ENCODE measurements around the gene CDC42.
"Not testable (repeated sequence)": the region's sequence is repeated elsewhere in the genome, so short reads cannot be mapped to it uniquely, and the experiment has no call there.

The CDC42 gene

DNA sequence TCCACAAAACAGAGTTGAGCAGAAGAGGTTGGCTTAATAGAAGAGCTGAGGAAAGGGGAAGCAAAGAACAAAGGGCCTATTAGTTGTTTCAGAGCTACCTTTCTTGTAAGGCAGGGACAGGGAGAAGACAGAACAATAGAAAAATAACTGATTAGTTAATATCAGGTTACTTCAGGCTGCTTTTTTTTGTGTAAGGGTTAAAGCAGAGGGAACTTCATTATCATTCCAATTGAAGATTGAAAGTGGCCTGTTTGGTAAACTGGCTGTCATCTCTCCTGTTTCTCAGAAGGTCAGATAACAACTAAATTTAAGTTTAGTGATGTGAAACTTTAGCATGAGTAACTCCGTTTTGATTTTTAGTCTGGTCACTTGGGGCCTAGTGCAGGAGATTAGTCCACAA, 22.3 kb downstream of the CDC42 start:
- DNase-seq (ENCODE audit: low read depth in 2 of 2, low spot score in 1 of 2), result no peak

DNA sequence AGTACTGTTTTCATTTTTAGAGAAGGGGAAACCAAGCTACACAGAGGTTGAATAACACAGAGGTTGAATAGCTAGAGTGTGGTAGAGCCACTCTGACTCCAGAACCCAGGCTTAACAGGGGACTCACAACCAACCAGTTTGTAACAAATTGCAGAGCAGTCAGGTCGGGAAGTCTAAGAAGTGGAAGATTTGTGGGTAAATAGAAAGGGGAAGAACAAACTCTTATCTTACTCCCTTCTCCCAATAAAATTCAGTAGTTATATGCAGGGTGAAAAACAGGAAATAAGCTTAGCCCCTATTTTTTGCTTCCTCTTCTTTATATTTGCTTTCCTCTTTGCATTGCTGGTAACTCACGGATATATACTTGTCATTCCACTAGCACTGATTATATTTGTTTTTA, 23.2 kb downstream of the CDC42 start:
- DNase-seq (ENCODE audit: low read depth in 2 of 2, low spot score in 1 of 2), result no peak

GRCh38 chr1:22076346-22076745, 23.8 kb downstream of the CDC42 start:
- no peak for DNase-seq (ENCODE audit: low read depth in 2 of 2, low spot score in 1 of 2)

GRCh38 chr1:22077728-22078127, 25.2 kb downstream of the CDC42 start:
- no peak for DNase-seq (ENCODE audit: low read depth in 2 of 2, low spot score in 1 of 2)

DNA sequence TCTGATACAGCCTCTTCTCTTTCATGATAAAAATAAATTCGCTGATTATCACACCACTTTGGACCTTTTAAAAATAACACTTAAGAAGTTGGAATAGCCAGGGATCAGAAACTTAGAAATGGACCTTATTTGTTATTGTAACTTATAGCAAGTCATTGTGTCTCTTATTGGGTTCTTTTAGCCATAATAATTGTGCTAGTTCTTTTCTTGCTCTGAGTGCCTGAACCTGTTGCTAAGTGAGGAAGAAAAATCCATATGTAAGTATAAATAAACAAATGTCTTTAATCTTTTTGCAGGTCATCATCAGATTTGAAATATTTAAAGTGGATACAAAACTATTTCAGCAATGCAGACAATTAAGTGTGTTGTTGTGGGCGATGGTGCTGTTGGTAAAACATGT, 25.6 kb downstream of the CDC42 start:
- no peak for DNase-seq (ENCODE audit: low read depth in 2 of 2, low spot score in 1 of 2)

GRCh38 chr1:22080191-22080590, 27.7 kb downstream of the CDC42 start:
- no peak for DNase-seq (ENCODE audit: low read depth in 2 of 2, low spot score in 1 of 2)

GRCh38 chr1:22088331-22088730, 35.8 kb downstream of the CDC42 start:
- DNase-seq (ENCODE audit: low read depth in 2 of 2, low spot score in 1 of 2), result no peak

DNA sequence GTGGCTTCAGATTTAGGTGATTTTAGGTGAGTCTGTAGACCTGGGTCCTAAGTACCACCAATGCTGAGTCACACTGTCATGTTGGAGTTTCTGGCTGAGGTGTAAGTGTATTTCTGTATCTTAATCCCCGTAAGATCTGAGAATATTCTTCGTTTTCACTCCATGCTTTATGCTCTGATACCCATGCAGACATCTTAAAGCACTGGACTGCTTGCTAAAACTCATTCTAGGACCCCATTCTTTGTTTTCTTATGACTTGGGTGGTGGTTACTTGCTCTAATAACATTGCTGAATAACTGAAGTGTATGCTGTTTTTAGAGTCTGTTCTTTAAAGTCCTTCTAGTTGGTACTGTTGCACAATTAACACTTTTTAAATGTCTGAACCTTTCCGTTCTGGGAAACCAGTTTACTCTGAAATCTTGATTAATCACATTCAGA, 36.6 kb downstream of the CDC42 start:
- no peak for DNase-seq (ENCODE audit: low read depth in 2 of 2, low spot score in 1 of 2)

DNA sequence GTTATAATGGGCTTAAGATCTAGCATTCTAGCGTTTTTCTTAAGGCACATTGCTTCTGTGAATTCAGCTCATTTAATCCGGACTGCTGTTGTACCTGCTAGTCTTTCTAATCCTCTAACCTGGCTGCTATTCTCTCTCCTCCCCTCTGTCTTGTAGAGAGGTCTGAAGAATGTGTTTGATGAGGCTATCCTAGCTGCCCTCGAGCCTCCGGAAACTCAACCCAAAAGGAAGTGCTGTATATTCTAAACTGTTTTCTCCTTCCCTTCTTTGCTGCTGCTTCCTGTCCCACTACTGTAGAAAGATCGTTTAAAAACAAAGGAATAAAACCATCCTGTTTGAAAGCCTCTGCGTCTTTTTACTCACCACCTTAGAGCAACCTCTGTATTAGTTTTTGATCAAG, 37.3 kb downstream of the CDC42 start:
- no peak for DNase-seq (ENCODE audit: low read depth in 2 of 2, low spot score in 1 of 2)

GRCh38 chr1:22090867-22091266, 38.4 kb downstream of the CDC42 start:
- DNase-seq (ENCODE audit: low read depth in 2 of 2, low spot score in 1 of 2), result no peak

- DNase-seq (ENCODE audit: low read depth in 2 of 2, low spot score in 1 of 2), result not testable (repeated sequence)
Observed at GRCh38 chr1:22092026-22092768, 39.7 kb downstream of the CDC42 start.

DNA sequence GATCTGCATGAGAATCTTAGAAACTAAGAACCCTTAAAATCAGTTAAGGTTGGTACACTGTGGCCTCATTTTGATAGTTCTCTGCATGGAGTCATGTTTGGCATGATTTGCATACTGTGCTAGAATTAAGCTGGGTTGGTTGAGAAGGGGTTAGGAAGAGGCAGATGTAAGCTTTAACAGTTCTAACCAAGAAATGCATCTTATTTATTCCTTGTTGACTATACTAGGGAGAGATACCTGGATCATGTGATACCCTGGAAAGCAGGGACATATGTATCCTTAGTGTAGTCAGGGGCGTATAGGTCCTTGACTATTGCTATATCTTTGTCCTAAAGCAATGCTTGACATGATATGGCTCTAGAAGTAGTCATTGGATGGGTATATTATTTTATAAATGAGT, 41.0 kb downstream of the CDC42 start:
- DNase-seq (ENCODE audit: low read depth in 2 of 2, low spot score in 1 of 2), result no peak

- no peak for DNase-seq (ENCODE audit: low read depth in 2 of 2, low spot score in 1 of 2)
Observed at GRCh38 chr1:22096036-22096435, 43.5 kb downstream of the CDC42 start.

DNA sequence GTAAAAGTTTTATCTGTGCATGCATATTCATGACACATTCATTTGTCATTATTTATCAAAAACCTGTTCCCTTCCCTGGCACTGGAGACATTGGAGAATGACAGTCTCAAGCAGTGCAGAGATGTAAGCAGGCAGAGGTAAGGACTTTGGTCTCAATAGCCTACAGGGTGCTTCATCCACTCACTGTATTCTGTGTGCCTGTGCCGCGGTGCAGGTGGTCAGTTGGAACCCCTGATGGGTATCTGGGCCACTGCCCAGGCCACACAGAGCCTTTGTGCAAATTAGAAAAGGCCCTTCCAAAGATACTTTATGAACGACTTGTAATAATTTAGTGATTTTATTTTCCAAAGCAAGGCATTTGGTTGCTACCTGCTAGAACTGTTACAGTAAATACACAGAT, 44.0 kb downstream of the CDC42 start:
- DNase-seq (ENCODE audit: low read depth in 2 of 2, low spot score in 1 of 2), result no peak

- no peak for DNase-seq (ENCODE audit: low read depth in 2 of 2, low spot score in 1 of 2)
Observed at GRCh38 chr1:22098752-22099151, 46.2 kb downstream of the CDC42 start.

- no peak for DNase-seq (ENCODE audit: low read depth in 2 of 2, low spot score in 1 of 2)
Observed at GRCh38 chr1:22100168-22100567, 47.7 kb downstream of the CDC42 start.

DNA sequence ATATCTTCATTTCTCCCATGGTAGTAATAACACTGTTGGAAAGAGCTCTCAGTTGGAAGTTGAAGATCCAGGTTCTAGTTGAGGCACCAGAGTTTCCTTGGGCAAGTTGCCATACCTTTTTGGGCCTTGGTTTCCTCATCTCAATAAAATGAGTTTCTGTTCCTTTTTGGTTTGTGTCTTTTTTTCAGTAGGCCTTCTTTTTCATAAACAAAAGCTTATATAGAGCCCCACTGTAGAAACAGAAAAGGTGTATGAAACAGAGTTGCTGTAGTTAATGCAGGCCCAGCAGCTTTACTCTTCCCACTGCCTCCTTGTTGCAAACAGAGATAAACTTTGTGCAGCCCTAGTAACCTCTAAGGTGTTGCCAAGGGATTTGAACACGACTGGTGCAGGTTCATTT, 48.7 kb downstream of the CDC42 start:
- no peak for DNase-seq (ENCODE audit: low read depth in 2 of 2, low spot score in 1 of 2)

- DNase-seq (ENCODE audit: low read depth in 2 of 2, low spot score in 1 of 2), result no peak
Observed at GRCh38 chr1:22101995-22102394, 49.5 kb downstream of the CDC42 start.

- no peak for DNase-seq (ENCODE audit: low read depth in 2 of 2, low spot score in 1 of 2)
Observed at GRCh38 chr1:22102746-22103145, 50.2 kb downstream of the CDC42 start.

GRCh38 chr1:22104094-22104493, 51.6 kb downstream of the CDC42 start:
- no peak for DNase-seq (ENCODE audit: low read depth in 2 of 2, low spot score in 1 of 2)

DNA sequence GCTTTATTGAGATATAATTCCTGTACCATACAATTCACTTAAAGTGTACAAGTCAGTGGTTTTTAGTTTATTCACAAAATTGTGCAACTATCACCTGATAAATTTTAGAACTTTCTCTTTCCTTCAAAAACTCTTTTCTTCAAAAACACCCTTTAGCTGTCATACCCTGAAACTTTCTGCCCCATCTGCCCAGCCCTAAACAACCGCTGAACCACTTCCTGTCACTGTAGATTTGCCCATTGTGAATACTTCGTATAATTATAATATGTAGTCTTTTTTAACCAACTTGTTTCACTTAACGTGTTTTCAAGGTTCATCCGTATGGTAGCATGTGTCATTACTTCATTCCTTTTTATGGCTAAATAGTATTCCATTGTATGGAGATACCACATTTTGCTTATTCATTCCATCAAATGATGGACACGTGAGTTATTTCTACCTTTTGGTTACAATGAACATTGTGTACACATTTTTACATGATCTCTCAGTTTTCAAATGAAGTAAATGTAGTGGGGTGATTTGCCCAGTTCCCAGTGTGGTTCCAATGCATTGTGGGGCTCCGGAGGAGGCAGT, 52.4 kb downstream of the CDC42 start:
- no peak for DNase-seq (ENCODE audit: low read depth in 2 of 2, low spot score in 1 of 2)

- DNase-seq (ENCODE audit: low read depth in 2 of 2, low spot score in 1 of 2), result no peak
Observed at GRCh38 chr1:22105611-22106207, 53.2 kb downstream of the CDC42 start.

DNA sequence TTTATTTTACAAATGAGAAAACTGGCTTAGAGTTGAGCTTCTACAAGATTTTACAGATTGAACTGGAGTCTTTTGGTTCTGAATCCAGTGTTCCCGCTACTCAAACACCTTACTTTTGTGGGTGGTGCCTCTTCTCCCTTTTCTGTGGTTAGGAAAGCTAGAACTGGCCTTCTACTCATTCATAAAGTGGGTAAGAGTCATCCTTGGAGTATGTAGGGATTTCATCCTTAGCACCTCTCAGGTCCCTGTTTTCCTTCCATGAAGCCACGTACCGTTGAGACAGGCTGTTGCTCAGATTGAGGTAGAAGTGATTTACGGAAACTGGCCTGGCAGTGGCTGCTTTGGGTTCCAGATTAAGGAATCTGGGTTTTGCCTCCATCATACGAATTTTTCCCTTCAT, 54.6 kb downstream of the CDC42 start:
- no peak for DNase-seq (ENCODE audit: low read depth in 2 of 2, low spot score in 1 of 2)
